Naive thymus-derived CD8-positive, alpha-beta T cell (primary cell): ENCODE measurements around the gene CRIP1. TPM values are rescaled to one million over a fixed set of nuclear protein-coding genes. Genes with fewer than 3 reads are reported as not detected.

Experiments used
- ATAC-seq, 2 donors: fragments of 150-1000 bp; cut with Tn5 transposase in 1 of 2; sonication (Bioruptor Pico), chemical (Tn5 transposase) in 1 of 2; 1 replicate in 1 of 2; 2 replicates in 1 of 2; pipeline ENCODE4 v1.10.0; 2021; ENCODE audit warnings: mild to moderate bottlenecking in 2 of 2, moderate library complexity in 2 of 2
- POLR2A ChIA-PET: fragments of 350-600 bp; sonication (Branson Sonifier 250); formaldehyde crosslinking; loops from one replicate; lab custom pipeline; 2021; ENCODE audit warnings: antibody characterized with exemption; lab: Charles Lee
- DNase-seq, 10 donors: peaks; one replicate each; pipeline versions ENCODE4 v3.0.0 to v3.0.0-alpha.2; 2020 to 2022
- H3K27ac Mint-ChIP-seq, 10 donors: one replicate each; pipeline ENCODE4 v1.8.0; 2020 to 2022; ENCODE audit warnings: mild to moderate bottlenecking in 10 of 10, mixed read lengths in 10 of 10, moderate library complexity in 4 of 10, inconsistent platforms in 1 of 10
- H3K27me3 Mint-ChIP-seq, 5 donors: one replicate each; pipeline ENCODE4 v1.8.0; 2021 to 2022; ENCODE audit warnings: mixed read lengths in 5 of 5
- H3K36me3 Mint-ChIP-seq, 3 donors: one replicate each; pipeline ENCODE4 v1.8.0; 2020 to 2022; ENCODE audit warnings: mixed read lengths in 3 of 3, mild to moderate bottlenecking in 2 of 3, inconsistent platforms in 1 of 3
- H3K4me1 Mint-ChIP-seq, 4 donors: one replicate each; pipeline ENCODE4 v1.8.0; 2021 to 2022; ENCODE audit warnings: mixed read lengths in 4 of 4
- H3K4me3 Mint-ChIP-seq, 10 donors: one replicate each; pipeline ENCODE4 v1.8.0; 2020 to 2022; ENCODE audit warnings: mild to moderate bottlenecking in 10 of 10, mixed read lengths in 10 of 10, moderate library complexity in 6 of 10, inconsistent platforms in 1 of 10
- H3K9me3 Mint-ChIP-seq, 9 donors: one replicate each; pipeline ENCODE4 v1.8.0; 2020 to 2022; ENCODE audit warnings: mixed read lengths in 9 of 9, mild to moderate bottlenecking in 3 of 9, inconsistent platforms in 1 of 9, moderate library complexity in 1 of 9
- polyA plus RNA-seq, 3 donors: library from polyadenylated mRNA; unstranded; fragments of 300-500 nt; fragmentation: Illumina TruSeq; gene quantifications; one replicate each; pipeline ENCODE4 v1.2.3, GENCODE V29; 2021
- total RNA-seq, 8 experiments: library from RNA in 2 of 8; stranded (reverse) in 2 of 8; gene quantifications; one replicate each; pipeline ENCODE4 v1.2.3 and lab custom pipeline; 2021 to 2026

The CRIP1 gene, protein sequence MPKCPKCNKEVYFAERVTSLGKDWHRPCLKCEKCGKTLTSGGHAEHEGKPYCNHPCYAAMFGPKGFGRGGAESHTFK
- total RNA-seq (10 to 100 TPM; 96.5 to 98.1 TPM), polyA plus RNA-seq (100 to 1,000 TPM; 342 to 784 (median 530) TPM), total RNA-seq (lab: John Stamatoyannopoulos, UW) (0.84 to 30.5 (median 7.0) reads per million in 6 experiments)

DNA sequence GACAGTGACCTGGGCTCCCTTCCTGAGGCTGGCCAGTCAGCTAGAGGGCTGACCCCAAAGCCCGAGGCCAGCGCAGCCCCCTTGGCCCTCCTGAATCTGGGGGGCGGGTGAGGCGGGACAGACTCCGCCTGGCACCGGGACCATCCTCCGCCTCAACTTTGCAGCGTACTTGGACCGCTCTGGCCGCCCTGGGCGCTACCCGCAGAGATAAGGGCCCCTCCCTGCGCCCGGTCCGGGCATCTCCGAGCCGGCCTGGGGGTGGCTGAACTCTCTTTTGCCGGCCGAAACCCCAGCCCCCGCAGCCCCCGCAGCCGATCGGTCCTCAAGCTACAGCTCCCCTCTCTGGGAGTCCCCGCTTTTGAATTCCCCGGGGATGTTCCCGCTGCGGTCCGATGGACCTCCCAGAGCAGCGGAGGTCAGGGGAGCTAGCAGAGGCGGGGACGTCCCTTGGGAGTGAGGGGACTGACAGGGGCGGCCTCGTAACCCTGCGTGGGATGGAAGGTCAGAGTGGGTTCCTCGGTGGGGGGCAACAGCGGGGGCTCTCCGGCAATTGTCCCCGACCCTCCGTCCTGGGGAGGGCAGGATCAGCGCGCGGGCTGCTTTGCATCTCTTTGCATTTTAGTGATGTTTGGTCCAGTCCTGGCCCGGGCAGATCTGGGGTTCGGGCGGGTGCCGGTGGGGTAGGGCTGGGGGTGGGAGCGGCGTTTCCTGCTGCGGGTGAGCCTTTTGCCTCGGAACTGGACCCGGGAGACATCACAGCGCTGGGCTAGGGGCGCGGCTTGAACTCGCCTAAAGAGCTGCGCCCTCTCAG is at the start of gene CRIP1:
Gene CRIP1 (plus strand): TSS at position 724 of the 811 bp plus-strand sequence. CDS start 374 bp downstream, outside the sequence.
- no peaks in the 10 kb centered on the region for H3K36me3 Mint-ChIP-seq
- H3K9me3 Mint-ChIP-seq: no peaks in the 10 kb centered on the region
- POLR2A ChIA-PET: interaction anchor here (1.2 kb wide), 1 partner anchor 9 kb away, joined by 3 read pairs; no protein-coding TSS in a partner anchor
- H3K27ac Mint-ChIP-seq: peak within 1 kb of the TSS; percentile 87 to 100 (median 98)
- DNase-seq: peak in 1 of 10 donors; percentile 16
- ATAC-seq: no peak
- peak within 1 kb of the TSS; percentile 77 to 96 (median 88) for H3K4me3 Mint-ChIP-seq
- peaks cover 0 to 4% (median 0%) of the 10 kb centered on the region in 5 donors for H3K27me3 Mint-ChIP-seq
- peaks cover 23 to 68% (median 52%) of the 10 kb centered on the region in 4 donors for H3K4me1 Mint-ChIP-seq

DNA sequence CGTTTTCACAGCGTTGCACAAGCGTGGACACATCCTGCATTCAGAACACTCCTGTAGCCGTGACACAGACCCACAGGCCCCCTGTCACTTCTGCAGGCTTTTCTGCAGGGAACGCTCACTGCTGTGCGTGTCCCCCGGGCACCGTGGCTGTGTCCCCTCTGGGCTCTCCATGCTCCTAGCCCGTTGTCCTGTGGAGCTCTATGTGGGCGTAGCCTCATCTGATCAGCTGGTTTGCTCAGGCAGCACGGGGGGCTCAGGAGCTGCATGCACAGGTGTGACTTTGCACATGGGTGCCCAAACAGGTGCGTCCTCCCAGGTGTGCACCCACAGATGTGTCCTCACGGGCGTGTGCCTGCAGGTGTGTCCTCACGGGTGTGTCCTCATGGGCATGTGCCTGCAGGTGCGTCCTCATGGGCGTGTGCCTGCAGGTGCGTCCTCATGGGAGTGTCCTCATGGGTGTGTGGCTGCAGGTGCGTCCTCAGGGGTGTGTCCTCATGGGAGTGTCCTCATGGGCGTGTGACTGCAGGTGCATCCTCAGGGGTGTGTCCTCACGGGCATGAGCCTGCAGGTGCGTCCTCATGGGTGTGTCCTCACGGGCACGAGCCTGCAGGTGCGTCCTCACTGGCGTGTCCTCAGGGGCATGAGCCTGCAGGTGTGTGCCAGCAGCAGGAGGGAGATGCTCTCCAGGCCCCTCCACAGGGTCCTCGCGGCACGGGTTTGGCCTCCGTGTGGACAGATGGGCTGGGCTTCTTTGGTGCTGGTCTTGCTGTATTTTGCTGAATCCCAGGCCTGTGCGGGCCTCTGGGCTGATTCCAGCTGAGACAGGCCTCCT is 49.6 kb upstream of the CRIP1 start:
- no peaks in the 10 kb centered on the region for H3K27me3 Mint-ChIP-seq
- ATAC-seq (no peak), DNase-seq (no peak)
- POLR2A ChIA-PET: interaction anchor here (0.5 kb wide), 1 partner anchor 1344 kb away, joined by 3 read pairs; no protein-coding TSS in a partner anchor
- H3K4me1 Mint-ChIP-seq: peaks cover 9 to 25% (median 16%) of the 10 kb centered on the region in 4 donors
- peaks cover 0 to 4% (median 3%) of the 10 kb centered on the region in 3 donors for H3K36me3 Mint-ChIP-seq
- H3K27ac Mint-ChIP-seq: no peak overlapping the region
- H3K9me3 Mint-ChIP-seq: no peaks in the 10 kb centered on the region
- H3K4me3 Mint-ChIP-seq: no peak overlapping the region

DNA sequence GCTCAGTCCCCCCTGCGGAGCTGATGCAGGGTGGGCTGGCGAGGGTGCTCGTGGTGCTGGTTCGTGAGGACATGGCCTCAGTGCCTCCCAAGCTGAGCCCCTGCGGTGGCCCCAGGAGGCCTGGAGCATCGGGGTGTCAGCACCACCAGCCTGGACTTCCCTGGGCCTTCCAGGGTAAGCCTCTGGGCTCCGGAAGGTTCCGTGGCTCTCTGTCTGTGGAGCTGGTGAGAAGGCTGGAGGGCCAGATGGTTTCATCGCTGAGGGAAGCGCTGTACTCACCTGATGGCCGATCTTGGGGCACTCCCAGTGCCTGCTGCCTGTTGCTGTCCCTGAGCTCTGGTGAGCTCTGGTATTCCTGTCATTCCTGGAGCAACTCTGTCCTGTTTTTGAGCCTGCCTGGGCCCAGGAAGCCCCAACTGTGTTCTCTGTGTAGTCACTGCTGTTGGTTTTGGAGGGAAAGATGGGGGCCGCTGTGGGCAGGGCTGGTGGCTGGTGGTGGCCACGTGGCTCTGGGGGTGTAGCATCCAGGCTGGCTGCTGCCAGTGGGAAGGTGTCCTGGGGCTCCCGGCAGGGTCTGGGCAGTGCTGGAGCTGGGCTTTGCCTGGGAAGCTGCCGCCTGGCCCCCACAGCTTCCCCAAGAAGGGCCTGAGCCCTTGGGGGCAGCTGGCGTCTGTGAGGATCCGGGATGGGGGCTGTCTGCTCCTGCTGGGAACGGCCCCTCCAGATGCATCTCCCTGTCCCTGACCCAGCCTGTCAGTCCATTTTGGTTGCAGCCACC is 48.8 kb upstream of the CRIP1 start:
- Mint-ChIP-seq H3K9me3 (no peaks in the 10 kb centered on the region), H3K4me3 (no peak overlapping the region), H3K27me3 (no peaks in the 10 kb centered on the region), H3K4me1 (peaks cover 9 to 26% (median 16%) of the 10 kb centered on the region in 4 donors), H3K36me3 (peaks cover 0 to 4% (median 3%) of the 10 kb centered on the region in 3 donors), H3K27ac (no peak overlapping the region)
- DNase-seq (no peak), ATAC-seq (no peak)
- POLR2A ChIA-PET: no interaction called here

DNA sequence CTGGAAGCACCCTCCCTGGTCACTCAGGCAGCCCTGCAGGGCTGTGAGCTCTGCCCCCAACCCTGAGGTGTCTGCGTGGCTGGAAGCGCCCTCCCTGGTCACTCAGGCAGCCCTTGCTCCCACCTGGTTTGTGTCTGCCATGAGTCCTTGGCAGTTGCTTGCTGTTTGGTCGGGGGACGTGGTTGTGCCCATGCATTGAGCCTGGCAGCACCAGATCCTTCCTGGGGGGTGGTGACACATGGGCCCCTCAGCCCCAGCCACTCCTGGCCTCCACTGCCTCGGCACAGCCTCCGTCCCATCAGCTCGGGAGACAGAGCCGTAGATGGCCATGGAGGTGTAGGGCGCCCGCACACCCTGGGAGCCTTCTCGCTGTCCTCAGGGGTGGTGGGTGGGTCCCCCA is 47.5 kb upstream of the CRIP1 start:
- no peak for ATAC-seq
- no peaks in the 10 kb centered on the region for H3K27me3 Mint-ChIP-seq
- H3K9me3 Mint-ChIP-seq: no peaks in the 10 kb centered on the region
- H3K4me1 Mint-ChIP-seq: peaks cover 9 to 24% (median 15%) of the 10 kb centered on the region in 4 donors
- H3K36me3 Mint-ChIP-seq: peaks cover 0 to 4% (median 3%) of the 10 kb centered on the region in 3 donors
- no peak for DNase-seq
- POLR2A ChIA-PET: interaction anchor here (1.5 kb wide), 1 partner anchor 28 kb away, joined by 3 read pairs; no protein-coding TSS in a partner anchor
- H3K27ac Mint-ChIP-seq: no peak overlapping the region
- H3K4me3 Mint-ChIP-seq: no peak overlapping the region

DNA sequence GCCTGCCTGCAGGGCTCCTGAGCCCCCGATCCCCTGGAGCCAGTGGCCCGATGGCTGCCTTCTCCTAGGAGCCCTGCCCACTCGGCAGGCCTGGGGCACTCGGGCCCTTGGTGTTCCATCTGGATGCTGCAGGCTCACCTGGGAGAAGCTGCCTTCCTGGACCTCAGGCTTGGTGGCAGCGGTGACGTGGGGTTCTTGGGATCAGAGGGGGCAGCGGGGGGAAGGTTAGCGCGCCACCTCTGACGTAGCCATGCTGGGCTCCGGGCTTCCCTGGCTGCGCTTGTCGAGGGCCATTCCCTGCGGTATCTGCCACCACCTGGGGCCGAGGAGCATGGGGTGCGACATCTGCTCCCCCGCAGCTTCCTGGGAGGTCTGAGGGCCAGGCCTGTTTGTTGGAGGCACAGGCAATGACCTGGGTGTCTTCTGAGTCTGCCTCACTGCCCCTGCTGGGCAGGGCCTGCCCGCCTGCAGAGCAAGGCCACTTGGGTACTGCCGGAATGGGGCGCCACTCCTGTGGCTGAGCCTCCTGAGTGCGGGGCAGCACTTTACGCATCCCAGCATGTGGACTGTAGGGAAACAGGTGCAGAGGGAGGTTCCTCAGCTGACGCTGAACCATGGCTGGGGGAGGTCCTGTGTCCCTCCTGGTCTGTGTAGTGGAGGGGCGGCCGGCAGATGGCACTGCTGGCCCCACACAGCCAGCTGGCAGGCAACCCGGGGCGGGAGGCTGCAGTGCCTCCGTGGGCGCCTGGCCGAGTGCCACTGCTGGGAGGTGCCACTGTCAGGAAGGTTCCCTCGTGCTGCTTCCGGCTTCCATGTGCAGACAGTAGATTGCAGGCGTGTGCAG is 46.8 kb upstream of the CRIP1 start:
- peak overlapping the region in 1 of 10 donors; percentile 24 for H3K27ac Mint-ChIP-seq

DNA sequence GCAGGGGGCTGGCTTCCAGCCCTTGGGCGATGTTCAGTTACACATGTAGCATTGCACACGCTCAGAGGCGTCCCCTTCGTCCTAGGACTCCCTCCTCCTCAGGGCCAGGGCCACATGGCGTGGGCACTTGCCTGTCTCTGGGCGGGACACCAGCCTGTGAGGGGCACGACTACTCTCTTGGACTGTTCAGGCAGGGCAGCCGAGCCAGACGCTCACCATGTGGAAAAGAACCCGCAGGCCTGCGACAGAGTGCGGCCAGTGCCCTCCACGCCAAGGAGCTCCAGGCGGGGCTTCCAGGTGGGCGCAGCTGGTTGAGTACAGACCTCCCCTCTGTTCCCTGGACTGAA is 46.2 kb upstream of the CRIP1 start:
- no peaks in the 10 kb centered on the region for H3K27me3 Mint-ChIP-seq
- DNase-seq (no peak), ATAC-seq (no peak)
- peaks cover 0 to 4% (median 3%) of the 10 kb centered on the region in 3 donors for H3K36me3 Mint-ChIP-seq
- H3K4me1 Mint-ChIP-seq: peaks cover 6 to 18% (median 8%) of the 10 kb centered on the region in 4 donors
- POLR2A ChIA-PET: interaction anchor here (1.5 kb wide), 1 partner anchor 29 kb away, joined by 3 read pairs; no protein-coding TSS in a partner anchor
- no peak overlapping the region for H3K4me3 Mint-ChIP-seq
- peak overlapping the region in 1 of 10 donors; percentile 24 for H3K27ac Mint-ChIP-seq
- no peaks in the 10 kb centered on the region for H3K9me3 Mint-ChIP-seq

More for the DNA sequence above, 46.8 kb upstream of the CRIP1 start:
- POLR2A ChIA-PET: interaction anchor here (1.5 kb wide), 1 partner anchor 29 kb away, joined by 3 read pairs; no protein-coding TSS in a partner anchor
- ATAC-seq (no peak), DNase-seq (peak in 1 of 10 donors; percentile 54)
- no peaks in the 10 kb centered on the region for H3K27me3 Mint-ChIP-seq
- no peak overlapping the region for H3K4me3 Mint-ChIP-seq
- no peaks in the 10 kb centered on the region for H3K9me3 Mint-ChIP-seq
- H3K36me3 Mint-ChIP-seq: peaks cover 0 to 4% (median 3%) of the 10 kb centered on the region in 3 donors
- peaks cover 9 to 21% (median 11%) of the 10 kb centered on the region in 4 donors for H3K4me1 Mint-ChIP-seq

DNA sequence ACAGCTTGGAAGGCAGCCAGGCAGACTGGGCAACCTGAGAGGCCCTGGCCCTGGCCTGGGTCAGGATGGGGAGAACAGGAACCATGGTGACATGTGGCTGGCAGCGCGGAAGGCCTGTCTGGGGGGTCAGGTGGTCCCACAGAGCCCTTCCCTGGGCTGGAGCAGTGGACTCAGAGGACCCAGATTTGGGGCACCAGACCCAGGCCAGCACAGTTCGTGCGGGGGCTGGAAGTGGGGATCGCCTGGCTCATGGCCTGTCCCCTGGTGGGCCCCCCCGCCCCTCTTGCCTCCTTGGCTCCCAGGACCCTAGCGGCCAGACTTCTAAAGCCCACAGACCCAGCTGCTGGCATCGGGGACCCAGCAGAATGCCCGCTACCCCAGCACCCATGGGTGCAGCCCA is 45.7 kb upstream of the CRIP1 start:
- no peaks in the 10 kb centered on the region for H3K9me3 Mint-ChIP-seq
- POLR2A ChIA-PET: no interaction called here
- H3K4me3 Mint-ChIP-seq: no peak overlapping the region
- ATAC-seq (no peak), DNase-seq (no peak)
- H3K27ac Mint-ChIP-seq: no peak overlapping the region
- H3K27me3 Mint-ChIP-seq: no peaks in the 10 kb centered on the region
- H3K4me1 Mint-ChIP-seq: peaks cover 5 to 13% (median 6%) of the 10 kb centered on the region in 4 donors
- peaks cover 0 to 4% (median 3%) of the 10 kb centered on the region in 3 donors for H3K36me3 Mint-ChIP-seq

DNA sequence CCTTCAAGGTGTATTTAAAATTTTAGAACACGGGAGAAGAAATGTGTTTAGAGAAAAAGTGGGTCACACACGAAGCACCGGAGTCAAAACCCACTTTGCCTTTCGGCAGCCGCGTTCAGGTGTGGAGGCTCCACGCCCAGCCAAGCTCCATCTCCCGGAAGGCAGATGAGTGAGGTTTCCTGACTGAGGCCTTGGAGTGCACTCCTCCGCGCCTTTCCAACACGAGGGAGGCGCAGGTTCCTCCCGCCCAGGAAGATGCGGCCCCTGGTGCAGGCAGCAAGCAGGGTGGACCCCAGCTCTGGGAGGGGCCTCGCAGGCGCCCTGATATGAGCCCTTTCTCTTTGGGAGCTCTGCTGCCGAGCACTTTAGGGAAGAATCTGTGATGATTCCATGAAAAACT is 44.6 kb upstream of the CRIP1 start:
- ATAC-seq (no peak), DNase-seq (peak in 1 of 10 donors; percentile 24)
- peaks cover 0 to 4% (median 3%) of the 10 kb centered on the region in 3 donors for H3K36me3 Mint-ChIP-seq
- H3K27me3 Mint-ChIP-seq: no peaks in the 10 kb centered on the region
- peaks cover 0 to 7% (median 4%) of the 10 kb centered on the region in 4 donors for H3K4me1 Mint-ChIP-seq
- no peak overlapping the region for H3K27ac Mint-ChIP-seq
- POLR2A ChIA-PET: no interaction called here
- no peaks in the 10 kb centered on the region for H3K9me3 Mint-ChIP-seq
- peak overlapping the region in 1 of 10 donors; percentile 36 for H3K4me3 Mint-ChIP-seq

DNA sequence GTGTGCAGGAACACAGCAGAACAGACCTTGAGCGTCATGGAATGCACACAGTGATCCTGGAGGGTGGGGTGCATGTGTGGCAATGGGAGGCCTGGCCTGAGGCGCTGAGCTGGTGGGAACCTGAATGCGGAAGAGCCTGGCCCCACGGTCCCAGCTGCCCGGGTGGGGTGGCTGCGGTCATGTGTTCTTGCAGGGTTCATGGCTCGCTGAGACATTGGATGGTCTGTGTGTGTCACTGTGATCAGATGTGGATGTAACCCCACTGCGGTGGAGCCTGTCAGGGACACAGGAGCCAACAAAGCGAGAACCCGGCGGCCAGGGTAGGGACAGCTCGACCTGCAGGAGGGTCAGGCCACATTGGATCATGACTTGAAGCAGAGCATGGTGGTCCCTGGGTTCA is 43.9 kb upstream of the CRIP1 start:
- Mint-ChIP-seq H3K36me3 (peaks cover 0 to 4% (median 3%) of the 10 kb centered on the region in 3 donors), H3K9me3 (no peaks in the 10 kb centered on the region), H3K4me3 (no peak overlapping the region), H3K27ac (no peak overlapping the region), H3K27me3 (no peaks in the 10 kb centered on the region), H3K4me1 (peaks cover 0 to 7% (median 4%) of the 10 kb centered on the region in 4 donors)
- DNase-seq (peak in 1 of 10 donors; percentile 50), ATAC-seq (no peak)
- POLR2A ChIA-PET: no interaction called here

DNA sequence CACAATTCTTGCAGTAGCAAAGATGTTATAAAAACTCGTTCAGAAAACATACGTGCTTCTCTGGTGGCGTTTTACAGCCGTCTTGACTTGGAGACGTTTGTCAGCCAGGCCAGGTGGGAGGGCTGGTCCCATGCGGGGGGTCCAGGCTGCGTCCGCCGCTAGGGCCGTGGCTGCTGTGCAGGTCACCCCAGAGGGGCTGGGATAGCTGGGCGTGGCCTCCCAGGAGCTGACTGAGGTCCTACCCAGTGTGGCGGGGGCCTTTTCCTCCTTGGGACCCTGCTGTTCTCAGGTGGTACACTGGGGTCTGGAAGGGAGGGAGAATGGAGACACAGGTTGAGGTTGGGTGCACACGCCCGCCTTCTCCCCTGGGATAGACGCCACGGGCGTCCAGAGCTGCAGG is 41.8 kb upstream of the CRIP1 start:
- Mint-ChIP-seq H3K27ac (no peak overlapping the region), H3K4me3 (no peak overlapping the region), H3K4me1 (peaks cover 0 to 5% (median 4%) of the 10 kb centered on the region in 4 donors), H3K9me3 (no peaks in the 10 kb centered on the region), H3K36me3 (peaks cover 0 to 4% (median 3%) of the 10 kb centered on the region in 3 donors), H3K27me3 (no peaks in the 10 kb centered on the region)
- POLR2A ChIA-PET: interaction anchor here (0.7 kb wide), 1 partner anchor 182 kb away, joined by 4 read pairs; no protein-coding TSS in a partner anchor
- DNase-seq: peak in 1 of 10 donors; percentile 49
- no peak for ATAC-seq

DNA sequence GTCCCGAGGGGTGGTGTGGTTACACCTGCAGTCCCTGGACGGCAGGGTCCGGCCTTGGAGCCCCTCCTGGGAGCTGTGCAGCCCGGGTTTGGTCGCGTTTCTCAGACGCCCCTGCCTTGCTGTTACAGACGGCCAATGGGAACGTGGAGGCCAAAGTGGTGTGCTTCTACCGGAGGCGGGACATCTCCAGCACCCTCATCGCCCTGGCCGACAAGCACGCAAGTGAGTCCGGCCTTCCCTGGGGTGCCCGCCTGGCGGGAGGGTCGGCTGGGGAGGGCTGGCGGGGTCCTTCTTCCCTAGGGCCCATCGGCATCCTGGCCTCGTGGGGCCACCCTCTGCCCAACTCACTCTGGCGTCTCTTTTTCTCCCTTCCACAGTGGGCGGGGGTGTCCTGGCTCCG is 41.4 kb upstream of the CRIP1 start:
- DNase-seq (peak in 1 of 10 donors; percentile 41), ATAC-seq (no peak)
- POLR2A ChIA-PET: interaction anchor here (1.5 kb wide), 1 partner anchor 31 kb away, joined by 6 read pairs; no protein-coding TSS in a partner anchor
- Mint-ChIP-seq H3K9me3 (no peaks in the 10 kb centered on the region), H3K4me1 (peaks cover 0 to 5% (median 4%) of the 10 kb centered on the region in 4 donors), H3K27me3 (no peaks in the 10 kb centered on the region), H3K36me3 (peaks cover 0 to 5% (median 3%) of the 10 kb centered on the region in 3 donors), H3K4me3 (no peak overlapping the region), H3K27ac (no peak overlapping the region)
